Body of pancreas (tissue), 4 donors: ENCODE results near the gene EZH1.

Source experiments
- CTCF ChIP-seq, 7 experiments: fragments of 450-650 bp in 4 of 7; fragments of 200-600 bp in 3 of 7; sonication (generic) in 3 of 7; IDR thresholded peaks; one replicate each; pipeline ENCODE4 v1.5.1; 2016 to 2019; ENCODE audit warnings: antibody characterized with exemption in 7 of 7
- POLR2A ChIP-seq, 3 donors: fragments of 450-650 bp; IDR thresholded peaks; one replicate each; pipeline ENCODE4 v1.6.1; 2016; ENCODE audit warnings: antibody characterized with exemption in 3 of 3, mild to moderate bottlenecking in 2 of 3

DNA sequence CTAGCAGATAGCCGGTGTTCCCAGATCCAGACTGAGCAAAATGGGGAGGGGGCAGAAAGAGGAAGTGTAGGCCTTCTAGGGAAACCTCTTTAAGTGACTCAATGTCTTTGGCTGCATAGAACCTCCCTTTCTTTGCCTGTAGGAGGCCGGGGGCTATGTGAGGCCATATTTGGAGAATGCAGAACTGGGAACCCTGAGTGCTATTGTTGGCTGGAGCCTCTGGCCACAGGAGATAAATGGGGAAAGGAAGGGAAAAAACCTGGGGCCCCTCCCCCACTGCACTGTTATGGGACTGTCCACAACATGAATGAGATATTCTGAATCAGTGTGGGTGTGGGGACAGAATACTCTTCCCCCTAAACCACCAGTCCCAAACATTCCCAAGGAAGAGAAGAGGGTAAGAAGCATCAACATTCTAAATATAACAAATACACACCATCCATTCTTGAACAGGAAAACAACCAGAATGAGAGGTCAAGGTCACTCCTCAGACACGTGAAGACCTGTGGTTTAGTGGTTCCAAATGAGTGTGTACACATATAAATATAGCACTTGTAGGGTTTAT lies 30.8 kb upstream of the EZH1 start:
- TF ChIP-seq CTCF (IDR thresholded peaks at IDR 0.05): no peak
- TF ChIP-seq POLR2A (IDR thresholded peaks at IDR 0.05): no peak
